ENCODE data around the gene TBL2.
"Not testable (repeated sequence)": the region's sequence is repeated elsewhere in the genome, so short reads cannot be mapped to it uniquely, and the experiment has no call there.

TBL2 gene

GRCh38 chr7:73537051-73537450, 41.3 kb downstream of the TBL2 start:
- Histone ChIP-seq H3K36me3 (ENCODE audit: insufficient read depth, low read length) (peaks cover 69% of the 10 kb centered on the region), H3K4me1 (ENCODE audit: insufficient read depth, low read length) (no peaks in the 10 kb centered on the region), H3K9ac (ENCODE audit: low read depth, low read length) (no peak overlapping the region), H3K79me2 (ENCODE audit: insufficient read depth, low read length) (peaks cover 17% of the 10 kb centered on the region), H4K20me1 (ENCODE audit: insufficient read depth, low read length) (peaks cover 7% of the 10 kb centered on the region), H3K4me2 (ENCODE audit: insufficient read depth, low read length) (no peak overlapping the region), H3K4me3 (ENCODE audit: low read depth in 1 of 2, low read length in 2 of 2) (no peak overlapping the region), H2AFZ (ENCODE audit: low read depth, low read length) (no peak overlapping the region), H3K9me3 (ENCODE audit: insufficient read depth, low read length, severe bottlenecking) (no peaks in the 10 kb centered on the region), H3K27ac (ENCODE audit: low read length) (no peak overlapping the region), H3K27me3 (ENCODE audit: insufficient read depth, low read length, poor library complexity) (no peaks in the 10 kb centered on the region)
- DNase-seq (no peak), ATAC-seq (ENCODE audit: insufficient read depth, low read depth) (no peak)
- TF ChIP-seq CTCF (IDR thresholded peaks at IDR 0.05; ENCODE audit: borderline replicate concordance, extremely low read depth, low read length, poor library complexity, severe bottlenecking): no peak
- TF ChIP-seq EZH2 (IDR thresholded peaks at IDR 0.05; ENCODE audit: borderline replicate concordance, low read depth, low read length, severe bottlenecking): no peak

- no peak overlapping the region for H3K4me3 ChIP-seq (ENCODE audit: low read depth in 1 of 2, low read length in 2 of 2)
- ATAC-seq (ENCODE audit: insufficient read depth, low read depth): no peak
Measured at GRCh38 chr7:73536479-73536878, 41.9 kb downstream of the TBL2 start.

GRCh38 chr7:73535918-73536317, 42.5 kb downstream of the TBL2 start:
- not testable (repeated sequence) for H3K27ac ChIP-seq (ENCODE audit: low read length); H2AFZ ChIP-seq (ENCODE audit: low read depth, low read length); H3K9me3 ChIP-seq (ENCODE audit: insufficient read depth, low read length, severe bottlenecking); H3K79me2 ChIP-seq (ENCODE audit: insufficient read depth, low read length); H4K20me1 ChIP-seq (ENCODE audit: insufficient read depth, low read length); DNase-seq; H3K9ac ChIP-seq (ENCODE audit: low read depth, low read length); H3K4me3 ChIP-seq (ENCODE audit: low read depth in 1 of 2, low read length in 2 of 2); H3K4me2 ChIP-seq (ENCODE audit: insufficient read depth, low read length); H3K4me1 ChIP-seq (ENCODE audit: insufficient read depth, low read length); ATAC-seq (ENCODE audit: insufficient read depth, low read depth); H3K27me3 ChIP-seq (ENCODE audit: insufficient read depth, low read length, poor library complexity)
- peaks cover 60% of the 10 kb centered on the region for H3K36me3 ChIP-seq (ENCODE audit: insufficient read depth, low read length)

More at GRCh38 chr7:73536479-73536878, 41.9 kb downstream of the TBL2 start:
- no peak overlapping the region for H2AFZ ChIP-seq (ENCODE audit: low read depth, low read length)
- no peak for TF ChIP-seq EZH2 (IDR thresholded peaks at IDR 0.05; ENCODE audit: borderline replicate concordance, low read depth, low read length, severe bottlenecking)
- no peak for TF ChIP-seq CTCF (IDR thresholded peaks at IDR 0.05; ENCODE audit: borderline replicate concordance, extremely low read depth, low read length, poor library complexity, severe bottlenecking)
- peaks cover 12% of the 10 kb centered on the region for H3K79me2 ChIP-seq (ENCODE audit: insufficient read depth, low read length)
- H3K27ac ChIP-seq (ENCODE audit: low read length): no peak overlapping the region
- DNase-seq: no peak
- H4K20me1 ChIP-seq (ENCODE audit: insufficient read depth, low read length): peaks cover 3% of the 10 kb centered on the region; the same call in 1 of the 2 replicates
- H3K9me3 ChIP-seq (ENCODE audit: insufficient read depth, low read length, severe bottlenecking): no peaks in the 10 kb centered on the region
- H3K27me3 ChIP-seq (ENCODE audit: insufficient read depth, low read length, poor library complexity): no peaks in the 10 kb centered on the region
- H3K4me1 ChIP-seq (ENCODE audit: insufficient read depth, low read length): no peaks in the 10 kb centered on the region
- peaks cover 63% of the 10 kb centered on the region for H3K36me3 ChIP-seq (ENCODE audit: insufficient read depth, low read length)
- H3K9ac ChIP-seq (ENCODE audit: low read depth, low read length): no peak overlapping the region
- H3K4me2 ChIP-seq (ENCODE audit: insufficient read depth, low read length): no peak overlapping the region

GRCh38 chr7:73533742-73534141, 44.6 kb downstream of the TBL2 start:
- H3K4me3 ChIP-seq (ENCODE audit: low read depth in 1 of 2, low read length in 2 of 2): no peak overlapping the region
- H3K27ac ChIP-seq (ENCODE audit: low read length): no peak overlapping the region
- ATAC-seq (ENCODE audit: insufficient read depth, low read depth) (no peak), DNase-seq (no peak)
- H3K9ac ChIP-seq (ENCODE audit: low read depth, low read length): no peak overlapping the region
- peaks cover 8% of the 10 kb centered on the region for H3K4me1 ChIP-seq (ENCODE audit: insufficient read depth, low read length)
- H3K9me3 ChIP-seq (ENCODE audit: insufficient read depth, low read length, severe bottlenecking): no peaks in the 10 kb centered on the region
- no peak overlapping the region for H3K4me2 ChIP-seq (ENCODE audit: insufficient read depth, low read length)
- H4K20me1 ChIP-seq (ENCODE audit: insufficient read depth, low read length): no peaks in the 10 kb centered on the region; the same call in 1 of the 2 replicates
- H3K27me3 ChIP-seq (ENCODE audit: insufficient read depth, low read length, poor library complexity): no peaks in the 10 kb centered on the region
- H3K36me3 ChIP-seq (ENCODE audit: insufficient read depth, low read length): peaks cover 43% of the 10 kb centered on the region
- no peak overlapping the region for H2AFZ ChIP-seq (ENCODE audit: low read depth, low read length)
- peaks cover 11% of the 10 kb centered on the region; the same call in 1 of the 2 replicates for H3K79me2 ChIP-seq (ENCODE audit: insufficient read depth, low read length)
- TF ChIP-seq EZH2 (IDR thresholded peaks at IDR 0.05; ENCODE audit: borderline replicate concordance, low read depth, low read length, severe bottlenecking) (no peak), CTCF (IDR thresholded peaks at IDR 0.05; ENCODE audit: borderline replicate concordance, extremely low read depth, low read length, poor library complexity, severe bottlenecking) (no peak)

All from DND-41 (cell line).